GM18505 (cell line): Measurements from ENCODE around the gene SEC14L6.

Source experiments
- ATAC-seq: cut with Tn5 transposase; IDR thresholded peaks from one replicate; pipeline ENCODE4 v1.9.1; 2021; ENCODE audit not compliant: unreplicated experiment
- POLR2A ChIP-seq: IDR thresholded peaks from 4 replicates; pipeline ENCODE4 v1.6.1; 2011; ENCODE audit warnings: borderline replicate concordance; ENCODE audit not compliant: insufficient read depth, insufficient read length; ENCODE audit errors: extremely low read depth

SEC14L6 gene

DNA sequence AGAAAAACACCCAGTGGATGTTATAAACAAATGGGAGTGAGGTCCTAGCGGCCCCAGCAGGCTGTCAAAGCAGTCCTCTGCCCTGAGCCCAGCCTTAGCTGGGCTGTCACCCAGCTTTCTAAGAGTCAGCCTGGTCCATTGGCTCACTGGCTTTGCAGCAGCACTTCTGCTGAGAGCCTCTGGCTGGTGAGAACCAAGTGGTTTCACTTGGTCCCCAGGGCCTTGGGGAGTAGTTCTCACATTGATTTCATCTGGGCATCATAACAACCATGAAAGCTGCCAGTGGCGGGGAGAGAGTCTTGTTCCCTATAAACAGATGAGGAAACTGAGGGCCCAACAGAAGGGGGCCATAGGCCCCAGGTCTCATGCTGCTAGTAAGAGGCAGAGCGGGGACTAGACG is 11.4 kb downstream of the SEC14L6 start:
- ATAC-seq: no peak

GRCh38 chr22:30531651-30532608 is 14.6 kb downstream of the SEC14L6 start:
- TF ChIP-seq POLR2A: no peak

More for the DNA sequence above, 11.4 kb downstream of the SEC14L6 start:
- no peak for TF ChIP-seq POLR2A

GRCh38 chr22:30526656-30527055 is 19.9 kb downstream of the SEC14L6 start:
- ATAC-seq: no peak

More at GRCh38 chr22:30531651-30532608, 14.6 kb downstream of the SEC14L6 start:
- no peak for ATAC-seq

DNA sequence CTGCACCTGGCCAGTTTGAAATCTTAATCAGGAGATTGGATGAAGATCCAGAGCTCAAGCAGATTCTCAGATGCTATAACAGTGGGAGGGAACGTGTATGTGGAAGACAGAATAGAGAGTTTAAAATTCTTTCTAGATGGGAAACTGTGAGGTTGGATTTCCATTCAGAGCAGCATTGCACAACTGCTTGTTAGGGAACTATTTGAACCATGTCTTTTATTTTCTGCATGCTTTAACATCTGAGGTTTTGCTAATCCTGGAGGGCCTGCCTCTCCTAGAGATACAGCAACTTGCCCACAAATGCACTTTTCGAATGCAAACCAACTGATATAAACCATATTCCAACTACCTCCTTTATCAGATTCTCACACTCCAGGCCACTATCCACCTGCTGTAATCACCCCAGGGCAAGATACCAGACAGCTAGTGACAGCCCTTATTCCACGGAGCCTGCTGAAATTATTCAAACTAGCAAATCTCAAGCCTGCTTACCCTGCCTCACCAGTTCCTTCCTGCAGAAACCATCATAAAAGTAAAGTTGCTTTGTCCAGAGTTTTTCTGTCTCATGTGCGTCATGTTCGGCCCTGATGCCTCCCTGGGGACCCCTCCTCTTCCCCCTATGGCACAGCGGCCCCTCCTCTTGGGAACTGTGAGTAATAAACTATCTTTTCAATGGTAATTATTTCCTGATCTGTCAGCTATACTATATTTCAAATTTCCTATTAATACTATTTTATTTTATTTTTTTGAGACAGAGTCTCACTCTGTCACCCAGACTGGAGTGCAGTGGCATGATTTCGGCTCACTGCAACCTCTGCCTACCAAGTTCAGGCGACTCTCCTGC is 22.7 kb downstream of the SEC14L6 start:
- no peak for ATAC-seq
- TF ChIP-seq POLR2A: no peak

More at GRCh38 chr22:30526656-30527055, 19.9 kb downstream of the SEC14L6 start:
- TF ChIP-seq POLR2A: no peak

DNA sequence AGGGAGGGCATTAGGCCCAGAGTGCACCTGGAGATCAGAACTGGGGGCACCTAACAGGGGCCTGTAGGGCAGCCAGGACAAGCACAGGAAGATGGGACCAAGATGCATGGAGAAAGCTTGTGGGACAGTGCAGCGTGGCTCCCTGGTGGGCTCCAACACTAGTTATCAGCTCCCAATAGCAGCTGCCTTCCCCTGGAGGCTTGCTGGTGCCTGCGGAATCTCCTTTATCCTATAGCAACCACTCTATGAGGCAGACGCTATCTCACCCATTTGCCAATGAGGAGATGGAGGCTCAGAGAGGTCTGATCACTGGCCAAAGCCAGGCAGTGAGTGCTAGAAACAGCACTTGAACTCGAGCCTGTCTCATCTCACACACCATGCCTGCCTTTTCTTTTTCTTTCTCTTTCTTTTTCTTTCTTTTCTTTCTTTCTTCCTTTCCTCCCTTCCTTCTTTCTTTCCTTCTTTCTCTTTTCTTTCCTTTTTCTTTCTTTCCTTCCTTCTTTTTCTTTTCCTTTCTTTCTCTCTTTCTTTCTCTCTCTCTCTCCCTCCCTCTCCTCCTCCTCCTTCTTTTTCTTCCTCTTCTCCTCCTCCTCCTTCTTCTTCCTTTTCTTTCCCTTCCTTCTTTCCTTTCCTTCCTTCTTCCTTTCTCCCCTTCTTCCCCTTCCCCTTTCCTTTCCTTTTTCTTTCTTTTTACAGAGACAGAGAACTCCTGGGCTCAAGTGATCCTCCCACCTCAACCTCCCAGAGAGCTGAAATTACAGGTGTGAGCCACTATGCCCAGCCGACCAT is 25.0 kb downstream of the SEC14L6 start:
- ATAC-seq: no peak
- no peak for TF ChIP-seq POLR2A

DNA sequence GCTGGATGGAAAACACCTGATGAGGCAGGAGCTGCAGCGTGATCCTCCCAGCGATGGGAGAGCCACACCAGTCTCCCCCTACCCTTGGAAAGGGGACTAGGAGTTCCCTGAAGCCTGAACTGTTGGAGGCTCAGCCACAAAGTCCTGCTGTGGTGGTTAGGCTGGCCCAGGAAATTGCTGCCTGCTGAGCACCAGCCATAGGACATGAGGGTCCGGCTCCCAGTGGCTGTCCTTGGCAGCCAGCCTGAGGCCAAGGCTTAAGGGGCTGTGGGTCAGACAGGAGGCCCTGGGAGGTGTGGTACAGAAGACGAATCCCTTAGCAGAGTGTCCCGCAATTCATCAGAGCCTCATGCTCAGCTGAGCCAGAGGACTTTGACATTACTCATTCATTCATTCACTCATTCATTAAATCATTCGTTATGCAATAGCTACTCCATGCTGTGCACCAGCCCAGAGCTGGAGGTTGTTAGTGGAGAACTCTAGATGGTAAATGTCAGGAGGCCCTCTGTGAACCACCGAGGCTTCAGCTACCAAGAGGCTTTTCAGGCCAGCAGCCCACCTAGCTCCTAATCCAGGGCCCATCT is 26.6 kb downstream of the SEC14L6 start:
- ATAC-seq: no peak
- TF ChIP-seq POLR2A: no peak

DNA sequence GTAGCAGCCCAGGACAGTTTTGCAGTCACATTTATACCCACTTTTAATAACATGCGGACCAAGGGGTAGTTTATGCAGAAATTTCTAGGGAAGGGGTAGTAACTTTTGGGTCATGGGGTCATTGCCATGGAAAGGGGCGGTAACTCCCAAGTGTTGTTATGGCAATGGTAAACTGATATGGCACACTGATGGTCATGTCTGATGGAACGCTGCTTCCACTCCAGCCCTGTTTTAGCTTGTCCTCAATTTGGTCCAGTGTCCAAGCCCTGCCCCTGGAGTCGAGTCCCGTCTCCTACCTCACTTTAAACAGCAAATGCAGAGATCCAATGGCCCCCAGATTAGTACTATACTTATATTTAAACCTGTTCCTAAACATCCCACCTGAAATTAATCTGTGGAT is 29.8 kb downstream of the SEC14L6 start:
- no peak for TF ChIP-seq POLR2A
- no peak for ATAC-seq

- no peak for TF ChIP-seq POLR2A
- no peak for ATAC-seq
Observed at GRCh38 chr22:30516273-30516672, 30.3 kb downstream of the SEC14L6 start.

DNA sequence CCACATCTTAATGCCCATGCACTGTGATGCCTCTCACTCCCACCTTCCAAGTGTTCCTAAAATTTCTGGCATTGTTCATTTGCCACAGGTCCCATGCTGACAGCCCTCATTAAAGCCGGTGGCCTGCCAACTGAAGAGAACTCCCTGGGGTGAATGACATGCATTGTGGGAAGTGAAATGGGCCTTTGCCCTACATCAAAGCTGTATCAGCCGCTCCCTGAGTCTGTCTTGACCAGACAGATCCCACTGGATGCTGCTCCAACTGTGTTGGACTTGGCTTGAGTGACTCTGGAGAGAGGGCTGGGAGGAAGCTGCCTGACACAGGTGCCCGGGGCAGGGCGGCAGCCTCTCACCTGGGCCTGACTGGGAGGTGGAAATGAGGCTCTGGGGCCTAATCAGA is 32.3 kb downstream of the SEC14L6 start:
- TF ChIP-seq POLR2A: no peak

GRCh38 chr22:30513462-30513861 is 33.1 kb downstream of the SEC14L6 start:
- no peak for TF ChIP-seq POLR2A
- no peak for ATAC-seq

More for the DNA sequence above, 32.3 kb downstream of the SEC14L6 start:
- no peak for ATAC-seq

- no peak for TF ChIP-seq POLR2A
- ATAC-seq: no peak
Observed at GRCh38 chr22:30511911-30512310, 34.6 kb downstream of the SEC14L6 start.

GRCh38 chr22:30511109-30511508 is 35.4 kb downstream of the SEC14L6 start:
- no peak for TF ChIP-seq POLR2A
- ATAC-seq: no peak

DNA sequence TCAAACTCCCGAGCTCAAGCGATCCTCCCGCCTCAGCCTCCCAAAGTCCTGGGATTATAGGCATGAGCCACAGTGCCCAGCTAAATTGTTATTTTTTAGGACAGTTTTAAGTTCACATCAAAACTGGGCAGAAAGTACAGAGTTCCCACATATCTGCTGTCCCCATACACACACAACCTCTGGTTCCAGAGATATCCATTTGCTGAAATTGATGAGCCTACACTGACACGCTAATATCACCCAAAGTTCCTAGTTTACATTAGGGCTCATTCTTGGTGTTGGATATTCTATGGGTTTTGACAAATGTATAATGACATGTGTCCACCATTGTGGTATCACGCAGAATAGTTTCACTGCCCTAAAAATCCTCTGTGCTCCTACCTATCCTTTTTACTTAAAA is 38.3 kb downstream of the SEC14L6 start:
- TF ChIP-seq POLR2A: no peak
- no peak for ATAC-seq

- ATAC-seq: no peak
- no peak for TF ChIP-seq POLR2A
Observed at GRCh38 chr22:30507670-30508069, 38.9 kb downstream of the SEC14L6 start.
